Activated naive CD8-positive, alpha-beta T cell treated with anti-CD3 and anti-CD28 coated beads, Interleukin-2, amount 10 ng/mL, durations not matched to agents 7 days and 5 days (primary cell): ENCODE data around the gene RABEP2. TPM values are rescaled to one million over a fixed set of nuclear protein-coding genes. Genes with fewer than 3 reads are reported as not detected.
"Not testable (repeated sequence)": the region's sequence is repeated elsewhere in the genome, so short reads cannot be mapped to it uniquely, and the experiment has no call there.

Experiments
- ATAC-seq: fragments of 150-1000 bp; cut with Tn5 transposase; one replicate; pipeline ENCODE4 v1.10.0; 2021; ENCODE audit warnings: low read depth, moderate library complexity
- POLR2A ChIA-PET: fragments of 350-600 bp; sonication (Branson Sonifier 250); formaldehyde crosslinking; loops from one replicate; lab custom pipeline; 2021; ENCODE audit warnings: antibody characterized with exemption; lab: Charles Lee
- DNase-seq: peaks from one replicate; pipeline ENCODE4 v3.0.0; 2021
- H3K27ac Mint-ChIP-seq: one replicate; pipeline ENCODE4 v1.8.0; 2022; ENCODE audit warnings: mild to moderate bottlenecking, mixed read lengths
- H3K27me3 Mint-ChIP-seq: one replicate; pipeline ENCODE4 v1.8.0; 2022; ENCODE audit warnings: mild to moderate bottlenecking, moderate library complexity, mixed read lengths
- H3K36me3 Mint-ChIP-seq: one replicate; pipeline ENCODE4 v1.8.0; 2021; ENCODE audit warnings: mild to moderate bottlenecking, mixed read lengths
- H3K4me1 Mint-ChIP-seq: one replicate; pipeline ENCODE4 v1.8.0; 2021; ENCODE audit warnings: mixed read lengths
- H3K4me3 Mint-ChIP-seq: one replicate; pipeline ENCODE4 v1.8.0; 2022; ENCODE audit warnings: mild to moderate bottlenecking, moderate library complexity, mixed read lengths
- H3K9me3 Mint-ChIP-seq: one replicate; pipeline ENCODE4 v1.8.0; 2021; ENCODE audit warnings: mixed read lengths
- total RNA-seq, 2 experiments: library from RNA; stranded (reverse); gene quantifications; one replicate each; pipeline ENCODE4 v1.2.3, GENCODE V29; 2021

The RABEP2 gene
- 10 to 100 TPM; 23.7 to 25.6 TPM for total RNA-seq

DNA sequence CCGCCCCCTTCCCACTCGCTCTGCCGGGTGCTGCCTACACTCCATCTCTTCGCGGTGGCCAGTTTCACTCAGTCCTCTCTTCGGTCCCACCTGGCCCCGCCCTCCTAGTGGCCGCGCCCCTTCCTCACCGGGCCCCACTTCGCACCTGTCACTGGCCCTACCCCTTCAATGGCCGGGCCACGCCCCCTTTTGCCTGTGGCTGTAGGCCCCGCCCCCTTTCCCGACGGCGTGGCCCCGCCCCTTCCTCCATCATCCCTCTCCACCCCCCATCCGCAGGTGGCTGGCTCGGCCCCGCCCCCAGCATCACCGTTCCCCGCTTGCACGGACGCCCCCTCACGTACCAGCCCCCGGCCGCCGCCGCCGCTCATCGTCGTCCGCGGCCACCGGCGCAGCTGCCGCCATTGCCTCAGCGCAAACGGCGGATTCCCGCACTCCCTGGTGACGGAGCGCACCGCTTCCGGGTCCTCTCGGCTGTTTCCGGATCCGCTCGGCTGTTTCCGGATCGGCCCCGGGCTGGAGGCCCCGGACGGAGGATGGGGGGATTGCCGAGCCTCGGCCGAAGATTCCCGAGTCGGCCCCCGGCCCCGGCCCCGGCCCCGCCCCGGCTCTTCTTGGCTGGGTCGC lies at the start of gene RABEP2:
Gene RABEP2, minus strand, starts transcription at position 477 of the 624 bp plus-strand sequence. Its CDS starts 75 bp downstream, at position 402.
- DNase-seq (peak; percentile 99), ATAC-seq (peak; percentile 88)
- no peaks in the 10 kb centered on the region for H3K9me3 Mint-ChIP-seq
- H3K4me3 Mint-ChIP-seq: peak within 1 kb of the TSS; percentile 99
- peak within 1 kb of the TSS; percentile 98 for H3K27ac Mint-ChIP-seq
- POLR2A ChIA-PET: interaction anchor here (1.0 to 3.1 kb wide), 7 partner anchors 12 to 102 kb away, joined by 3 to 18 read pairs (median 9); partner anchors contain the start of genes ATP2A1, ATXN2L, SH2B1 and SPNS1
- peaks cover 20% of the 10 kb centered on the region for H3K4me1 Mint-ChIP-seq
- H3K36me3 Mint-ChIP-seq: peaks cover 4% of the 10 kb centered on the region
- H3K27me3 Mint-ChIP-seq: no peaks in the 10 kb centered on the region

GRCh38 chr16:28974437-28975157 lies 49.6 kb upstream of the RABEP2 start, which contains the start of gene SPNS1:
TSS of gene SPNS1 (plus strand) at chr16:28974778. CDS start at chr16:28975152, 374 bp downstream.
- Mint-ChIP-seq H3K27me3 (no peaks in the 10 kb centered on the region), H3K4me1 (peaks cover 23% of the 10 kb centered on the region), H3K4me3 (peak within 1 kb of the TSS; percentile 97), H3K27ac (peak within 1 kb of the TSS; percentile 88), H3K9me3 (no peaks in the 10 kb centered on the region), H3K36me3 (peaks cover 3% of the 10 kb centered on the region)
- POLR2A ChIA-PET: interaction anchor here (0.7 to 6.2 kb wide), 8 partner anchors 12 to 152 kb away, joined by 3 to 62 read pairs (median 4); partner anchors contain the start of genes ATXN2L, LAT and RABEP2
- DNase-seq: peak; percentile 94
- ATAC-seq: peak; percentile 95

DNA sequence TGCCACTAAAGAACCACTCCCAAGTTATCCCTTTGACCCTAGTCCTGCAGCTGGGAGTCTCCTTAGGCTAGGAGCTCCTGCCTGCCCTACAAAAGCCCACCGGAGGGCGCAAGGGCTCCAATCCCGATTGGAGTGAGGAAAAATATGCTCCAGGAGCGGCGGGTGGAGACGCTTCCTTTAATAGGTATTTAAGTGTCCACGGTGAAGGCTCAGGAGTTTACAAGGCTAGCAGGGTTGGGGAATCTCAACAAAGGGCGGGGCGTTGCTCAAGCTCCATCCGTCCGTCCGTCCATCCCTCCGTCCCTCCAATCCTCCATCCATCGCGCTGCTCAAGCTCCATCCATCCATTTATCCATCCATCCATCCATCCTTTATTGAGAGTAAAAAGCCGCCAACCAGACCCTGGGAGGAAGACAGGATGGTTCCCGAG lies 49.0 kb upstream of the RABEP2 start:
- no peaks in the 10 kb centered on the region for H3K9me3 Mint-ChIP-seq
- ATAC-seq: peak; percentile 4
- H3K4me3 Mint-ChIP-seq: peak overlapping the region; percentile 97
- H3K27ac Mint-ChIP-seq: peak overlapping the region; percentile 88
- POLR2A ChIA-PET: interaction anchor here (0.6 to 6.2 kb wide), 9 partner anchors 13 to 490 kb away, joined by 3 to 62 read pairs (median 4); partner anchors contain the start of genes ATXN2L and LAT
- peaks cover 23% of the 10 kb centered on the region for H3K4me1 Mint-ChIP-seq
- H3K27me3 Mint-ChIP-seq: no peaks in the 10 kb centered on the region
- H3K36me3 Mint-ChIP-seq: peaks cover 3% of the 10 kb centered on the region
- DNase-seq: no peak

- H3K27me3 Mint-ChIP-seq, H3K36me3 Mint-ChIP-seq, H3K27ac Mint-ChIP-seq, DNase-seq, H3K4me3 Mint-ChIP-seq, H3K4me1 Mint-ChIP-seq, H3K9me3 Mint-ChIP-seq, ATAC-seq: not testable (repeated sequence)
- POLR2A ChIA-PET: interaction anchor here (1.0 kb wide), 1 partner anchor 146 kb away, joined by 4 read pairs; no protein-coding TSS in a partner anchor
Observed at GRCh38 chr16:28969696-28970095, 44.7 kb upstream of the RABEP2 start.

GRCh38 chr16:28967156-28967555 lies 42.1 kb upstream of the RABEP2 start:
- Mint-ChIP-seq H3K4me3 (no peak overlapping the region), H3K36me3 (peaks cover 18% of the 10 kb centered on the region), H3K4me1 (peaks cover 2% of the 10 kb centered on the region), H3K27me3 (no peaks in the 10 kb centered on the region), H3K27ac (no peak overlapping the region), H3K9me3 (no peaks in the 10 kb centered on the region)
- DNase-seq: no peak
- POLR2A ChIA-PET: interaction anchor here (0.6 to 1.0 kb wide), 3 partner anchors 15 to 17 kb away, joined by 3 to 5 read pairs (median 4); no protein-coding TSS in a partner anchor
- no peak for ATAC-seq

DNA sequence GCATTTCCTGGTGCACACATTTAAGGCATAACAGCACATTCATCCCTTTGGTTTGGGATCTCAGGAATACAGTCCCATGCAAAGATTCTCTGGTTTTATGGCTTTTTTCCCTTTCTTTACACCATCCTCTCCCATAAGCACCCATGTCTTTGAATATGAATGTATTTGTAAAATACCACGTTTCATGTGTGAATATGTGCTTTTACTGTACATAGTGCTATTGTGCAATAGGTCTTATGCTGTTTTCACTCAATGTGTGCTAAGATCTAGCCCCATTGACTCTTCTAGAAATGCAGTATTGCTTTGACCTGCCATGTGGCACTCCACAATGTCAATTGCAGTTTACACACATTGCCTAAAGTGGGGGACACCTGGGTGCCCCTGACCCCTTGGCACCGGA lies 39.5 kb upstream of the RABEP2 start:
- Mint-ChIP-seq H3K4me1 (peaks cover 2% of the 10 kb centered on the region), H3K27me3 (no peaks in the 10 kb centered on the region), H3K27ac (no peak overlapping the region), H3K9me3 (no peaks in the 10 kb centered on the region), H3K36me3 (peaks cover 26% of the 10 kb centered on the region), H3K4me3 (no peak overlapping the region)
- POLR2A ChIA-PET: no interaction called here
- ATAC-seq (no peak), DNase-seq (no peak)

- H3K27me3 Mint-ChIP-seq: no peaks in the 10 kb centered on the region
- peaks cover 2% of the 10 kb centered on the region for H3K4me1 Mint-ChIP-seq
- no peaks in the 10 kb centered on the region for H3K9me3 Mint-ChIP-seq
- no peak overlapping the region for H3K4me3 Mint-ChIP-seq
- POLR2A ChIA-PET: no interaction called here
- H3K27ac Mint-ChIP-seq: no peak overlapping the region
- DNase-seq (no peak), ATAC-seq (no peak)
- peaks cover 29% of the 10 kb centered on the region for H3K36me3 Mint-ChIP-seq
Observed at GRCh38 chr16:28964072-28964471, 39.0 kb upstream of the RABEP2 start.

DNA sequence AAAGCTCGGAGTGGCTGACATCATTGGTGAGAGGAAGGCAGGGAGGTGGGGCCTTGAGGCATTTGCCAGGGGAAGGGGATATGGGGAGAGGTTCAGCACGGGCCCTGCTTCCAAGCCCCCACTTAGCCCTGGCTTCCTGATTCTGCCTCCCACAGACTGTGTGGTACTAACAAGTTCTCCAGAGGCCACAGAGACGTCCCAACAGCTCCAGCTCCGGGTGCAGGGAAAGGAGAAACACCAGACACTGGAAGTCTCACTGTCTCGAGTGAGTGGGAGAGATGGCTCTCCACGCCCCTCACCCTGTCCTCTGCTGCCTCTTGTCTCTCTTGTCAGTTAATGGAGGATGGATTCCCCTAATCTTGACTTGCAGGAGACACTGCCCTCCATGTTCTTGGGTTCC lies 33.8 kb upstream of the RABEP2 start:
- no peak overlapping the region for H3K27ac Mint-ChIP-seq
- peaks cover 37% of the 10 kb centered on the region for H3K36me3 Mint-ChIP-seq
- no peaks in the 10 kb centered on the region for H3K9me3 Mint-ChIP-seq
- POLR2A ChIA-PET: no interaction called here
- H3K4me3 Mint-ChIP-seq: no peak overlapping the region
- DNase-seq (no peak), ATAC-seq (no peak)
- no peaks in the 10 kb centered on the region for H3K27me3 Mint-ChIP-seq
- H3K4me1 Mint-ChIP-seq: peaks cover 11% of the 10 kb centered on the region

DNA sequence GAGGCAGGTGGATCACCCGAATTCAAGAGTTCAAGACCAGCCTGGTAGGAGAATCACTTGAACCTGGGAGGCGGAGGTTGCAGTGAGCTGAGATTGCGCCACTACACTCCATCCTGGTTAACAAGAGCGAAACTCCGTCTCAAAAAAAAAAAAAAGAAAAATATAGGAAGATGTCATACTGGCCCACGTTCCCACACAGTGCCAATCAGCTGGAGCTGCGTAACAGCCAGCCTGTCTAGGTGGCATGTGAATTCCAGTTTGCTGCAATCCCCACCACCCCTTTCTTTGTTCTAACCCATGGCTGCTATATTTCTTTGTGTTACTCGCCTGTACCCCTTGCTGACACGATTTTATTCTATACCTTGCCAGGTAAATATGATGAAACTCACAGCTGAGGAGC lies 33.2 kb upstream of the RABEP2 start:
- Mint-ChIP-seq H3K27me3 (no peaks in the 10 kb centered on the region), H3K9me3 (no peaks in the 10 kb centered on the region), H3K4me3 (no peak overlapping the region), H3K36me3 (peaks cover 37% of the 10 kb centered on the region), H3K27ac (no peak overlapping the region), H3K4me1 (peaks cover 16% of the 10 kb centered on the region)
- ATAC-seq (no peak), DNase-seq (no peak)
- POLR2A ChIA-PET: no interaction called here

DNA sequence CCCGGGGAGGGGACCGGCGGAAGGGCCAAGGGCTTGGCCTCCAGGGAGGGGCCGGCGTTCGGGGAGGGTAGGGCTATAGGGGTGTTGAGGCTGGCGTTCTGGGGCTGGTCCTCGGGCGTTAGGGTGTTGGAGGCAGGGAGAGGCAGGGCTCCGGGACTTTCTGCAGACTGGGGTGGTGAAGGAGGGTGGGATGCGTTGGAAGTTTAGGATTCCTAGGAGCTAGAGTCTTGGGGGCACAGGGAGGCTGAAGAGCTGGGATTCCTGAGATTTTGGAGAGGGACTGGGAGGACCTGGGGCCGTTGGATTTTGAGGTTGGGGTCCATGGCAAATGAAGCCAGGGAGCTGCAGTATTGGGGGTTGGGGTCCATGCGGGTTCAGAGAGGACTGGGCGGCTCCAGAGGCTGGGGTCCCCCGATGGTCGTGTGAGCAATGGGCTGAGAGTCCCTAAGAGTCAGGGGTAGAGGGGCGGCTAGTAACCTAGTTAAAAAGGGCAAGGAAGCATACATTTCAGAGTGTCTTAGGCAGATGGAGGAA lies 26.4 kb upstream of the RABEP2 start:
- POLR2A ChIA-PET: interaction anchor here (0.5 to 1.2 kb wide), 6 partner anchors 16 to 88 kb away, joined by 3 to 6 read pairs (median 4); partner anchors contain the start of genes LAT and SH2B1

DNA sequence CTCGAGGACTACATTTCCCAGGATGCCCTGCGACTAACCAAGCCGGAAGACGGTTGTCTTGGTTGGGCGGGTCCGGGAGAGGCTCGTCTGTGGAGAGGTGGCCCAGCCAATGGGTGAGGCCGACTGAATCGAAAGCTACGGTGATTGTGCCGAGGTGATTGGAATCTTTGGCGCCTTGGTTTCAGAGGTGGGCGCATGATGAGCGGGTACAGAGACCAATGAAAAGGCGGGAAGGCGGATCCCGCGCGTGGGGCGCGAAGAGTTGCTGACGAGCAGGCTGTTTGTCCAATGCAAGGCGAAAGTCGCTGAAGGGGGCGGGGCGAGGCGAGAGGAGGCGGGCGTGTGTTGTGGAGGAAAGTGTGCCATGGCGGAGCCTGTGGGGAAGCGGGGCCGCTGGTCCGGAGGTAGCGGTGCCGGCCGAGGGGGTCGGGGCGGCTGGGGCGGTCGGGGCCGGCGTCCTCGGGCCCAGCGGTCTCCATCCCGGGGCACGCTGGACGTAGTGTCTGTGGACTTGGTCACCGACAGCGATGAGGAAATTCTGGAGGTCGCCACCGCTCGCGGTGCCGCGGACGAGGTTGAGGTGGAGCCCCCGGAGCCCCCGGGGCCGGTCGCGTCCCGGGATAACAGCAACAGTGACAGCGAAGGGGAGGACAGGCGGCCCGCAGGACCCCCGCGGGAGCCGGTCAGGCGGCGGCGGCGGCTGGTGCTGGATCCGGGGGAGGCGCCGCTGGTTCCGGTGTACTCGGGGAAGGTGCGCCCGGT lies 25.8 kb upstream of the RABEP2 start, which contains the start of gene NFATC2IP:
Gene NFATC2IP, plus strand, starts transcription at position 290 of the 762 bp plus-strand sequence. Its CDS starts 75 bp downstream, at position 365.
- Mint-ChIP-seq H3K4me3 (peak within 1 kb of the TSS; percentile 98), H3K36me3 (peaks cover 20% of the 10 kb centered on the region)

More for the DNA sequence above, 26.4 kb upstream of the RABEP2 start:
- no peak for ATAC-seq
- Mint-ChIP-seq H3K27me3 (peaks cover 5% of the 10 kb centered on the region), H3K36me3 (peaks cover 23% of the 10 kb centered on the region), H3K4me1 (peaks cover 23% of the 10 kb centered on the region), H3K9me3 (no peaks in the 10 kb centered on the region), H3K4me3 (peak overlapping the region; percentile 98), H3K27ac (peak overlapping the region; percentile 98)
- DNase-seq: no peak

DNA sequence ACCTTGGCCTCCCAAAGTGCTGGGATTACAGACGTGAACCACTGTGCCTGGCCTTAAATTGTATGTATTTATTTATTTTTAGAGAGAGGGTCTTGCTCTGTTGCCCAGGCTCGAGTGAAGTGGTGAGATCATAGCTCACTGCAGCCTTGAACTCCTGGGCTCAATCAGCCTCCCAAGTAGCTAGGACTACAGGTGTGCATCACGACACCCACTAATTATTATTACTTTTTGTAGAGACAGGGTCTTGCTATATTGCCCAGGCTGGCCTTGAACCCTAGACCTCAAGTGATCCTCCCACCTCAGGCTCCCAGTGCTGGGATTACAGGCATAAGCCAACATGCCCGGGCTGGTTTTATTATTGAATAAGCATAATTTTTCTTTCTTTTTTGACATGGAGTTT lies 21.6 kb upstream of the RABEP2 start:
- H3K4me3 Mint-ChIP-seq: no peak overlapping the region
- POLR2A ChIA-PET: no interaction called here
- peaks cover 5% of the 10 kb centered on the region for H3K36me3 Mint-ChIP-seq
- peaks cover 14% of the 10 kb centered on the region for H3K4me1 Mint-ChIP-seq
- peaks cover 5% of the 10 kb centered on the region for H3K27me3 Mint-ChIP-seq
- DNase-seq (no peak), ATAC-seq (no peak)
- H3K9me3 Mint-ChIP-seq: no peaks in the 10 kb centered on the region
- H3K27ac Mint-ChIP-seq: no peak overlapping the region

More for the DNA sequence above, 25.8 kb upstream of the RABEP2 start, which contains the start of gene NFATC2IP:
- peak; percentile 99 for DNase-seq
- Mint-ChIP-seq H3K9me3 (no peaks in the 10 kb centered on the region), H3K27me3 (peaks cover 5% of the 10 kb centered on the region), H3K27ac (peak within 1 kb of the TSS; percentile 98), H3K4me1 (peaks cover 23% of the 10 kb centered on the region)
- peak; percentile 96 for ATAC-seq
- POLR2A ChIA-PET: interaction anchor here (0.5 to 1.7 kb wide), 8 partner anchors 18 to 128 kb away, joined by 3 to 8 read pairs (median 4); partner anchors contain the start of genes ATXN2L, LAT and SH2B1
